SJCRH30 (cell line): Measurements from ENCODE around the gene NUAK2. TPM values are rescaled to one million over a fixed set of nuclear protein-coding genes. Genes with fewer than 3 reads are reported as not detected.

Source experiments
- DNase-seq, 2 experiments: peaks; one replicate each; pipeline ENCODE4 v3.0.0-alpha.2; 2015 to 2020
- H3K27ac ChIP-seq: fragments of 250-450 bp; sonication (Bioruptor Pico); 2 replicates; pipeline ENCODE4 v1.5.1; 2020; ENCODE audit warnings: mild to moderate bottlenecking, moderate library complexity
- H3K27me3 ChIP-seq: fragments of 250-450 bp; sonication (Bioruptor Pico); 2 replicates; pipeline ENCODE4 v1.5.1; 2020; ENCODE audit warnings: mild to moderate bottlenecking, moderate library complexity
- H3K36me3 ChIP-seq: fragments of 250-450 bp; sonication (Bioruptor Pico); 2 replicates; pipeline ENCODE4 v1.5.1; 2020; ENCODE audit warnings: mild to moderate bottlenecking, moderate library complexity
- H3K4me1 ChIP-seq: fragments of 250-450 bp; sonication (Bioruptor Pico); 2 replicates; pipeline ENCODE4 v1.5.1; 2020; ENCODE audit warnings: mild to moderate bottlenecking, moderate library complexity
- H3K4me3 ChIP-seq: fragments of 250-450 bp; sonication (Bioruptor Pico); 2 replicates; pipeline ENCODE4 v1.5.1; 2020; ENCODE audit warnings: mild to moderate bottlenecking, moderate library complexity
- H3K9me3 ChIP-seq: fragments of 250-450 bp; sonication (Bioruptor Pico); replicated peaks from 2 replicates; pipeline ENCODE4 v1.5.1; 2020; ENCODE audit warnings: mild to moderate bottlenecking, moderate library complexity
- total RNA-seq: library from RNA; depleted of rRNA; stranded (reverse); fragments of >200 nt; shearing (Covaris generic); gene quantifications from 2 replicates; pipeline ENCODE4 v1.2.3, GENCODE V29; 2014

Gene NUAK2
- total RNA-seq, 1 experiment from 2014 or later = 2.2 TPM

DNA sequence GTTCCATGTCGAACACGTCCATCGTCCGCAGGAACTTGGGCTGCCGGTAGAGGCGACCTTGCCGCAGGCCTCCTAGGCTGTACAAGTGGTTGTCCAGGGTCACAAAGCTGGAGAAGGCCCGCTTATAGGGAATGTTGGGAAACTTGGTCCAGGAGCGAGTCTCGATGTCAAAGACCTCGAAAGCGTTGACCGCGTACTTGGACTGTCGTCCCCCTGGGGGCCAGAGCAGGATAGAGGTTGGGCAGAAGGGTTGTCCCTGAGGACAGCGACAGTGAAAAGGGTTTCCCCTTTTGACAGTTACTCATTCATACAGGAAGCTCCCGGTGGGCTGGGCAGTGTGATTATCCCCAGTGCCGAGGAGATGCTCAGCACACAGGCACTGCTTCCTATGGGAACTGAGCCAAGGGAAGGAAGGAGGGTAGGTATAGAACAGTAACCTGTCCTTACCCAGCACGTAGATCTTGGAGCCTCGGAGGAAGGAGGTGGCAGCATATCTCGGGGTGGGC, 17.7 kb upstream of the NUAK2 start:
- Histone ChIP-seq H3K27ac (no peak overlapping the region), H3K27me3 (peaks cover 13% of the 10 kb centered on the region), H3K36me3 (no peaks in the 10 kb centered on the region), H3K9me3 (no peaks in the 10 kb centered on the region), H3K4me1 (no peaks in the 10 kb centered on the region), H3K4me3 (no peak overlapping the region)
- no peak for DNase-seq

DNA sequence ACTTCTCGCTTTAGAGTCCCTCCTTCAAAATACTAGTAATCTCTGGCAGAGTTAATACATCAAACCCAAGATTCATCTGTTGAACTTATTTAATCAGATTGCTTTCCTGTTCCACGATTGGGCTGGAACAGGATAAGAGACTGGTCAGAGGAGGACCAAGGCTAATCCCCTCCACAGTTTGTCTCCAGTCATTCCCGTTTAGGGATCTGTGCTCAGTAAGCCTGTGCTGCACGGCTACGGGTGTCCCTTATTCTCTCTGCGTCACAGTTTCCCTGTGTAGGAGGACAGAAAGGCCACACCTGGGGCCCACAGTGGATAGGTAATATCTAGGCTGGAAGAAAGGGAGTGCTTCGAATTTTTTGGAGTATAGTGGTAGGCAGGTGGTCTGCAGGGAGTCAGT, 16.5 kb upstream of the NUAK2 start:
- peaks cover 24% of the 10 kb centered on the region for H3K27me3 ChIP-seq
- no peaks in the 10 kb centered on the region for H3K4me1 ChIP-seq
- no peaks in the 10 kb centered on the region for H3K9me3 ChIP-seq
- no peak for DNase-seq
- H3K36me3 ChIP-seq = no peaks in the 10 kb centered on the region
- no peak overlapping the region for H3K4me3 ChIP-seq
- H3K27ac ChIP-seq = no peak overlapping the region

- Histone ChIP-seq H3K9me3 (no peaks in the 10 kb centered on the region), H3K4me3 (no peak overlapping the region), H3K27ac (no peak overlapping the region), H3K27me3 (peaks cover 24% of the 10 kb centered on the region), H3K4me1 (no peaks in the 10 kb centered on the region), H3K36me3 (no peaks in the 10 kb centered on the region)
- DNase-seq = no peak
Measured at GRCh38 chr1:205337481-205337880, 15.9 kb upstream of the NUAK2 start.

DNA sequence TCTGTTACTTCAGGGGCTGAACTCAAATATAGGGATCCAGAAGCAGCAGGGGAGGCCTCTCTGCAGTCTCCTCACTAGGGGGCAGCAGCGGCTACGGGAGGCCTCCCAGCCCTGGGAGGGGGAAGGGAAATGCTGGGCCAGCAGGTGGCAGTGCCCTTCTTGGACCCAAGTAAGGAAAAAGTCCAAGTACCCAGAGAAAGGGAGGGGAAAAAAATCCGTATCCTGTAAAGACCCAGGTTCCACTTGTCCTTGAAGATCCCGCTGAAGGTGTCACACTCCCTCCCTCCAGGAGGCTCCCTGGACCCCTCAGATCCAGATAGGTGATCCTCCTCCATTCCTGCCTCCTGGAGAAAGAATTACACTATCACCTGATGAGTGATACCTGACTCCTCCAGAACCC, 14.1 kb upstream of the NUAK2 start:
- DNase-seq = peak; percentile 82 to 89
- peaks cover 20% of the 10 kb centered on the region for H3K27me3 ChIP-seq

DNA sequence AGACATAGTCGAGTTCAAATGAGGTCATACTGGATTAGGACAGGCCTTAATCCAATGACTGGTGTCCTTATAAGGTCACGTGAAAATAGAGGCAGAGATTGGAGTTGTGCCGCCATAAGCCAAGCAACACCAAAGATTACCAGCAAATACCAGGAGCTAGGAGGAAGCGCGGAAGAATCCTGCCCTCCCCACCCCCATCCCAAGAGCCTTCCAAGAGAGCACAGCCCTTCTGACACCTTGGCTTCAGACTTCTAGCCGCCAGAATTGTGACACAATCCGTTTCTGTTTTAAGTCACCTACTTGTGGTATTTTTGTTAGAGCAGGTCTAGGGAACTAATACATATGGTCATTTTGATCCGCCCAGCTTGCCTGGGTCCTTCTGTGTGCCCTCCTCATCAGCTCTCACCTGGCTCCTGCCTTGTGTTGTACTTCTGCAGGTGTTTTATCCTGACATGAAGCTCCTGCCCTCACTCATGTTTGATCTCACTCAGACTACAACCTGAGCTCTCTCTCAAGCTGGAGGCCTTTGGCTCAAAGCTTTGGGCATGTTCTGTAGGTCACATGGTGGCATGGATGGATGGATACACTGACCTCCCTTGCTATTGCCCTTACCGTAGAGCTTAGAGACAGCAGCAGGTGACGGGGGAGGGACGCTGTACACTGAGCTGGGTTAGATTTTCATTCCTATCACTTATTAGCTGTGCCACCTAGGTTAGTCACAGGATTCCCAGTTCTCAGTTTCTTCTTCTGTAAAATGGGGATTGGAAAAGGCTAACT, 10.7 kb upstream of the NUAK2 start:
- Histone ChIP-seq H3K9me3 (no peaks in the 10 kb centered on the region), H3K27me3 (peaks cover 30% of the 10 kb centered on the region), H3K4me1 (no peaks in the 10 kb centered on the region), H3K27ac (no peak overlapping the region), H3K4me3 (no peak overlapping the region), H3K36me3 (no peaks in the 10 kb centered on the region)
- no peak for DNase-seq

More for the DNA sequence above, 14.1 kb upstream of the NUAK2 start:
- Histone ChIP-seq H3K36me3 (no peaks in the 10 kb centered on the region), H3K27ac (no peak overlapping the region), H3K9me3 (no peaks in the 10 kb centered on the region), H3K4me1 (no peaks in the 10 kb centered on the region), H3K4me3 (no peak overlapping the region)

DNA sequence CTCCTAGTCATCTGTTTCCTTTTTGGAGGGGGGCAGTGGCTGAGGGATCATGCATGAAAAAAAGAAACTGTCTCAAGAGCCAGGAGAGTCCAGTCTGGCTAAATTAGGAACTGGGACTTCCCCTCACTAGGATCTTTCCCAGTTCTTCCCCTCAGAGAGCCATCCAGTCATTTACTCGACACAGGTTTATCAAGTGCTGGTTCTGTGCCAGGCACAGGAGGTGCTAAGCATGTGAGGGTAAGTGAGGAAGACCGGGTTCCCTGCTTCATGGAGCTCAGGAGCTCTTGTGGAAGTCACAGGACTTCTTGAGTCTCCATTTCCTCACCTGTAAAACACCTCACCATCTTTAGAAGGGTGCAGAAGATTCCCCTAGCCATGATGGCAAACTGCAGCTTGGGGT, 8.6 kb upstream of the NUAK2 start:
- Histone ChIP-seq H3K27me3 (peaks cover 33% of the 10 kb centered on the region), H3K4me3 (no peak overlapping the region), H3K27ac (no peak overlapping the region)

DNA sequence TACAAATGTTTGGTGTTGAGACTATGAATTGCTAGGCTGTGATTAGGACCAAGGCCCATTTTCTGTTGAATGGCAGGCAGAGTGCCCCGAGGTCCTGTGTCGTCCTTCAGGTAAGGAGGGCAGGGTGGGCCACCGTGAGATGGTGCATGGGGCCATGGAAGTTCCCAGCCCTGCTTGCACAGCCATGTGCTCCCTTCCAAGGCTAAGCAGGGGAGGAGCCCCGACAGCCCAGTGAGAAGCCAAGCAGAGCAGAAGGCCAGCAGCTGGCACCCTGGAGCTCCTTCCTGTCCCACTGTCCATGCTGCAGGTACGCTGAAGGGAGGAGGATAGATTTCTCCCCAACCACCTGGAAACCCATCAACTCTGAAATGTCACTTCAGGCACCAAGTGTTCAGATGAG, 8.2 kb upstream of the NUAK2 start:
- Histone ChIP-seq H3K27ac (no peak overlapping the region), H3K9me3 (no peaks in the 10 kb centered on the region), H3K36me3 (no peaks in the 10 kb centered on the region), H3K27me3 (peaks cover 33% of the 10 kb centered on the region), H3K4me3 (no peak overlapping the region), H3K4me1 (peaks cover 5% of the 10 kb centered on the region; the same call in 1 of the 2 replicates)
- no peak for DNase-seq

More for the DNA sequence above, 8.6 kb upstream of the NUAK2 start:
- no peak for DNase-seq
- H3K4me1 ChIP-seq = peaks cover 2% of the 10 kb centered on the region; the same call in 1 of the 2 replicates
- H3K36me3 ChIP-seq = no peaks in the 10 kb centered on the region
- H3K9me3 ChIP-seq = no peaks in the 10 kb centered on the region

DNA sequence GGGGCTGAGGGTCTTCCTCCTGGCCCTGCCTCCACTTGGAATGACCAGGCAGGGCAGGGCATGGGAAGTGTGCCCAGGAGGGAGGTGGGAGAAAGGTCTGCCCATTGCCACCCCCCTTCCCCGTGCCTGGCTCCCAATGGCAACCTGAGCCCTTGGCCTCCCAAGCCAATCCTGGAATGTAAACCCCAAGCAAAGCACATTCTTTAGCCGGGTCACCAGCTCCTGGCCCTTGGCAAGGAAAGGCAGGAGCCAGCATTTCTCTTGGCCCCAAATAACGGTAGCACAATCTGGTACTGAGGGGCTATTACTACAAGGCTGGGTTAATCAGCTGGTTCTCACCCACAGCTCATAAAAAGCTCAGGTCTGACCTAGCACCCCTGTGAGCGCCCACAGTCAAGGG, 6.9 kb upstream of the NUAK2 start:
- H3K9me3 ChIP-seq = no peaks in the 10 kb centered on the region
- no peak for DNase-seq
- no peak overlapping the region for H3K4me3 ChIP-seq
- H3K4me1 ChIP-seq = peaks cover 5% of the 10 kb centered on the region; the same call in 1 of the 2 replicates
- H3K36me3 ChIP-seq = no peaks in the 10 kb centered on the region
- H3K27me3 ChIP-seq = peaks cover 23% of the 10 kb centered on the region; the same call in 1 of the 2 replicates
- no peak overlapping the region for H3K27ac ChIP-seq

GRCh38 chr1:205326812-205327466, 5.4 kb upstream of the NUAK2 start:
- peaks cover 19% of the 10 kb centered on the region; the same call in 1 of the 2 replicates for H3K27me3 ChIP-seq

DNA sequence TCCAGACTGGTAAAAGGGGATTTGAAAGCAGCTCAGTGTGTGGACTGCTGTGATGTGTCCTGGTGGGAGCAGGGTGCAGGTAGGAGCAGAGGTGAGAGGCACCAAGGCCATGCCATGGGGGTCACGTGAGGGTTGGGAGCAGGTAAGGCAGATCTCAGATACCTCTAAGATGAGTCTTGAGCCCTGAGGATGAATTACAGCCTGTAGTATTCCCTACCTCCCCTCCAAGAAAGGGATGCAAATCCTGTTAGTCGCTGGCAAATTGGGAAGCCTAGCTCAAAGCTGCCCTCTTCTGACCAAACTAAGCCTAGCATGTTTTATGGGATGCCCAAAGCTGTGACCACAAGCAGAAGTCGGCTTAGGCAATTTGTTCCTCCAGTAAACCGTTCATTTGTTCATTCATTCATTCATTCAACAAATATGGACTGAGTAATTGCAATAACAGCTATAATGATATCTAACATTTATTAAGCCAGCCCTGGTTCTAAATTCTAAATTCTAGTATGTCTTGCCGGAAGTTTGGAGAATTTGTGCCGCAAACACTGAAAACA, 3.9 kb upstream of the NUAK2 start:
- no peak overlapping the region for H3K27ac ChIP-seq
- H3K27me3 ChIP-seq = peaks cover 19% of the 10 kb centered on the region; the same call in 1 of the 2 replicates
- no peaks in the 10 kb centered on the region for H3K36me3 ChIP-seq
- DNase-seq = peak; percentile 62 to 89
- H3K4me3 ChIP-seq = no peak overlapping the region
- H3K9me3 ChIP-seq = no peaks in the 10 kb centered on the region
- H3K4me1 ChIP-seq = peaks cover 10% of the 10 kb centered on the region; the same call in 1 of the 2 replicates

More at GRCh38 chr1:205326812-205327466, 5.4 kb upstream of the NUAK2 start:
- DNase-seq = no peak
- Histone ChIP-seq H3K27ac (no peak overlapping the region), H3K9me3 (no peaks in the 10 kb centered on the region), H3K4me1 (peaks cover 5% of the 10 kb centered on the region; the same call in 1 of the 2 replicates), H3K36me3 (no peaks in the 10 kb centered on the region), H3K4me3 (no peak overlapping the region)

DNA sequence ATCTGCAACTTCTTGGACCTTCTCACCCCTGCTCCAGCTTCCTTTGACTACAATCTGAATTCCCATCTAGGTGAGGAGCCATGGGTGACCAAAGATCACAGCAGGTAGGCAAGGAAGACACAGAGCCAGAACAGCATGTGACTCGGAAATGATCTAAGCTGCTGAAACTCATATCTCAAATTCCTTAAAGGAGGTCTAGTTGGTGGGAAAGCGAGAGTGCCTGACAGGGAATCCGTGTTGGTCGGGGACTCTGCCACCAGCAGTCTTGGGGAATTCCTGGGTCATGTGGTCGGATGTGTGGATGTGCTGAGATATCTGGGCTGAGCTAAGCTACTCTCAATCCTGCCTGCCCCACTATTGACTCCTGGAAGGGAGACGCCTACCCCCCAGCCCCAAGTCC, 3.2 kb upstream of the NUAK2 start:
- H3K4me3 ChIP-seq = no peak overlapping the region
- peaks cover 13% of the 10 kb centered on the region; the same call in 1 of the 2 replicates for H3K27me3 ChIP-seq
- no peaks in the 10 kb centered on the region for H3K9me3 ChIP-seq
- no peak overlapping the region for H3K27ac ChIP-seq
- H3K36me3 ChIP-seq = no peaks in the 10 kb centered on the region
- no peak for DNase-seq
- H3K4me1 ChIP-seq = peaks cover 11% of the 10 kb centered on the region; the same call in 1 of the 2 replicates

GRCh38 chr1:205323794-205324193, 2.2 kb upstream of the NUAK2 start:
- no peak overlapping the region for H3K4me3 ChIP-seq
- peaks cover 16% of the 10 kb centered on the region; the same call in 1 of the 2 replicates for H3K4me1 ChIP-seq
- no peak for DNase-seq
- H3K27ac ChIP-seq = no peak overlapping the region
- H3K27me3 ChIP-seq = peaks cover 12% of the 10 kb centered on the region; the same call in 1 of the 2 replicates
- H3K9me3 ChIP-seq = no peaks in the 10 kb centered on the region
- H3K36me3 ChIP-seq = no peaks in the 10 kb centered on the region

DNA sequence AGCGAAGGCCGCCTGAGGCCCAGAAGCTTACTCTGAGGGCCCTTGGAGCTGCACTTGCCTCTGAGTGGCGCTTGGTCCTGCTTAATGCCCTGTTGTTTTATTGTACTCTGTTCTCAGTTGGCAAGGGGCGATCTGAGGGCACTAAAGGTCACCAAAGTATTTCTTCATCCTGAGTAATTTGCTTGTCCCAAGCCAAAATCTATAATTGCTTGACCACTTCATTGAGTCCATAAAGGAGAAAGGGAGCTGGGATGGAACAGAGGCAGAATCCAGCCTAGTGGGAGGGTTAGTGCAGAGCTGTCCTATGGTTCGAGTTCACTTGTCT, 376 bp upstream of the NUAK2 start:
- Histone ChIP-seq H3K36me3 (no peaks in the 10 kb centered on the region), H3K27me3 (peaks cover 3% of the 10 kb centered on the region; the same call in 1 of the 2 replicates), H3K4me3 (peak overlapping the region; percentile 67), H3K27ac (no peak overlapping the region), H3K9me3 (no peaks in the 10 kb centered on the region), H3K4me1 (peaks cover 34% of the 10 kb centered on the region)
- DNase-seq = no peak

DNA sequence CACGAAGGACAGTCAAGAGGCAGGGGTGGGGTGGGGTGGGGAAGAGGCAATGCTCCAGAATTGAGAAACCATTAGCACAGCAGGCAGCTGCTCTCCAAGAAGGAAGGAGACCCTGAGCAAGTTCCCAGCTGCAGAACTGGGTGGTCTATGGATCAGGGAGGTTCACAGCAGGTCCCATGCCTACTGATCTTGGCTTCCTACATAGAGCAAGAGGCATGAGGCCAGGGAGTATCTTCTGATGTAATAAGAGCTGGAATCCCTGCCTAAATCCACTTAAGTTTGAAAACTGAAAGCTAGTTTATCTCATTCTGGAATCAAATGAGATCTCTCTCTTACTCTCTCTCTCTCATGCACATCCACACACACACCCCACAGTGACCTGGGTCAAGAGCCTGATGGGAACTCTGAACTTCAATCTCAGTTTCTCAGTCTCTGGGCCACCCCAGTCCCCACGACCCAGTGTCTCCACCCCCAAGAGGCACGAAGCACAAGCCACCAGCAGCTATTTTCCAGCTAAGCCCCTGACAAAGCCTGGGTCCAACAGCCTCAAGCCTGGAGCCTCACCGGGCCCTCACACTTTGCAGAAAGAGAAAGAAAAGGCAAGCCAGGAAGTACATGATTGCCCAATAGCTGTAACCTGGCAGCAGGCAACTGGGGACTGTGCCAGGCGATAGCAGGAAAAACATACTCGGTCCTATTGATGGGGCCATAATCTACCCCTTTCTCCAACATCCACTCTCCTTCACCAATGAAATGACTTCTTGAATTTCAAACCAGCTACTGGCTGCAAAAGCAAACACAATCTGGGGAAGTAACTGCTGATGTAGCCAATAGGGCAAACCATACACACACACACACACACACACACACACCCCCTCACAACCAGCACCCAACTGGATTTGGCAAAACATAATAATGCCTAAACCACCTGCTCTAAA, 2.2 kb downstream of the NUAK2 start:
- H3K4me1 ChIP-seq = peaks cover 38% of the 10 kb centered on the region
- no peak overlapping the region for H3K4me3 ChIP-seq
- H3K27ac ChIP-seq = no peak overlapping the region
- no peaks in the 10 kb centered on the region for H3K36me3 ChIP-seq
- H3K27me3 ChIP-seq = no peaks in the 10 kb centered on the region
- DNase-seq = no peak
- no peaks in the 10 kb centered on the region for H3K9me3 ChIP-seq
